GM18909 (cell line): Measurements from ENCODE around the gene ZMYM1.
A peak's percentile ranks its signal among the peaks of the same experiment; 100 is the strongest.
"Not testable (repeated sequence)": the region's sequence is repeated elsewhere in the genome, so short reads cannot be mapped to it uniquely, and the experiment has no call there.

ENCODE experiments used
- ATAC-seq: cut with Tn5 transposase; IDR thresholded peaks from one replicate; pipeline ENCODE4 v1.9.1; 2021; ENCODE audit warnings: mild to moderate bottlenecking; ENCODE audit not compliant: unreplicated experiment, poor library complexity

ZMYM1 gene

GRCh38 chr1:35073265-35073811 is 5.8 kb upstream of the ZMYM1 start:
- ATAC-seq = no peak

- ATAC-seq = not testable (repeated sequence)
Measured at GRCh38 chr1:35076426-35076825, 2.8 kb upstream of the ZMYM1 start.

- ATAC-seq = no peak
Measured at GRCh38 chr1:35080171-35080854, 1.1 kb downstream of the ZMYM1 start.

GRCh38 chr1:35085421-35085820 is 6.2 kb downstream of the ZMYM1 start:
- no peak for ATAC-seq

- no peak for ATAC-seq
Measured at GRCh38 chr1:35097224-35097623, 18.0 kb downstream of the ZMYM1 start.

- no peak for ATAC-seq
Measured at GRCh38 chr1:35111106-35111505, 31.9 kb downstream of the ZMYM1 start.

- no peak for ATAC-seq
Measured at GRCh38 chr1:35112668-35113067, 33.5 kb downstream of the ZMYM1 start.

GRCh38 chr1:35115459-35116383 is 36.5 kb downstream of the ZMYM1 start:
- ATAC-seq = no peak

- ATAC-seq = peak; percentile 42
Measured at GRCh38 chr1:35120458-35121133, 41.4 kb downstream of the ZMYM1 start.

- ATAC-seq = no peak
Measured at GRCh38 chr1:35122311-35122710, 43.1 kb downstream of the ZMYM1 start.

- no peak for ATAC-seq
Measured at GRCh38 chr1:35126546-35126945, 47.4 kb downstream of the ZMYM1 start.

- ATAC-seq = no peak
Measured at GRCh38 chr1:35129080-35129479, 49.9 kb downstream of the ZMYM1 start.

GRCh38 chr1:35136780-35137179 is 57.6 kb downstream of the ZMYM1 start:
- ATAC-seq = no peak

- ATAC-seq = not testable (repeated sequence)
Measured at GRCh38 chr1:35137590-35137989, 58.4 kb downstream of the ZMYM1 start.

GRCh38 chr1:35142294-35142693 is 63.1 kb downstream of the ZMYM1 start:
- ATAC-seq = not testable (repeated sequence)

GRCh38 chr1:35142728-35143127 is 63.5 kb downstream of the ZMYM1 start:
- not testable (repeated sequence) for ATAC-seq

GRCh38 chr1:35143737-35144508 is 64.7 kb downstream of the ZMYM1 start:
- ATAC-seq = no peak

GRCh38 chr1:35145892-35146549 is 66.8 kb downstream of the ZMYM1 start:
- ATAC-seq = not testable (repeated sequence)

GRCh38 chr1:35151220-35151619 is 72.0 kb downstream of the ZMYM1 start:
- ATAC-seq = no peak
